ENCODE measurements around the gene KDM8.

- TF ChIP-seq POLR2AphosphoS5 (IDR thresholded peaks at IDR 0.05; ENCODE audit: borderline replicate concordance, low read depth, low read length) (no peak), EZH2 (IDR thresholded peaks at IDR 0.05) (no peak)
Measured at GRCh38 chr16:27226976-27227705, 23.8 kb downstream of the KDM8 start.
